HG02642 (cell line): ENCODE data around the gene GABRD.

Source experiments
- ATAC-seq: cut with Tn5 transposase; IDR thresholded peaks from one replicate; pipeline ENCODE4 v1.9.1; 2021; ENCODE audit warnings: mild to moderate bottlenecking; ENCODE audit not compliant: unreplicated experiment, poor library complexity

The GABRD gene

DNA sequence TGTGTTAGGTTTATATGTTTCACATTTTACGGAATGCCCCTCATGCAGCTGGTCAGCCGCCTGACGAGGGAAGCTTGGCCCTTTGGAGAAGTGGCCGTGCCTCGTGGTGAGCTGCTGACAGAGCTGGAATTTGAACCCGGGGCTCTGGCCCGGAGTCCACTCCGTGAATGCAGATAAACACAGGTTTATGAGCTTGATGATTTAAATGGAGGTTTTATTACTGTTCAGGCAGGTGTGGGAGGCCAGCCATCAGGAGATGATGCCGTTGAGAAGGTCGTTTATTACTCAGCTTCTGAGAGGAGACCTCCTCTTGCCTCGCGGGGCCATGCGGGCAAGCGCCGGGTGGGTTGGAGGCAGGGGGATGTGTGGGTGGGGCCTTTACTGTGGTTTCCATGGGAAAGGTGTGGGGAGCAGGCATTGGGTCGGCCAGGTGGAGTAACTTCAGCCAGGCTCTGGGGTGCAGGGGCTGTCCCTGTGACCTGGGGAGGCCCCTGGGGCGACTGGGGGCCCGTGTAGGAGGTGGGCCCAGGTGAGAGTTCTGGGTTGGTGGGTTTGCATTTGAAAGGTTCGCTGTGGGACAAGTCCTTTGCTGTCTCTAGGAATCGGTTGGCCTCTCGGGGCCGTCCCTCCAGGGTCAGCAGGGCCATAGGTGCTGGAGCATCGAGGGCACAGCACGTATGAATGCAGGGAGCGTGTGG lies 53.1 kb downstream of the GABRD start:
- ATAC-seq, result no peak

DNA sequence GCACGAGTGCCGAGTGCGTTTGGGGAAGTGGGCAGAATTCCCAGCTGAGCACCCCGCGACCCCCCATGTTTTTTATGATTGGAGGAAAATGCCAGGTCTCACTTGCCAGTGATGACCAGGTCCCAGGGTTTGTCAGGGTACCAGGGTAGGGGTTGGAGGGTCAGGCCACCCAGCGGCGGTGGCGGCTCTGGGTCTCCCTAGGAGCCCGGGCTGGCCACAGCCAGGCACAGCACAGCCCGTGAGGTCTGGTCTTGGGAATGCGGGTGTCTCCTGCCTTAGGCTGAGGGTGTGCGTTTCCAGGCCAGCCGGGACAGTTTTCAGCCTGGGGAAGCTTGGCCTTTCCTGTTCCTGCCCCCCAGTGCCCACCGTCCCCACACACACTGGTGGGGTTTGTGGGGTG lies 53.7 kb downstream of the GABRD start:
- no peak for ATAC-seq

DNA sequence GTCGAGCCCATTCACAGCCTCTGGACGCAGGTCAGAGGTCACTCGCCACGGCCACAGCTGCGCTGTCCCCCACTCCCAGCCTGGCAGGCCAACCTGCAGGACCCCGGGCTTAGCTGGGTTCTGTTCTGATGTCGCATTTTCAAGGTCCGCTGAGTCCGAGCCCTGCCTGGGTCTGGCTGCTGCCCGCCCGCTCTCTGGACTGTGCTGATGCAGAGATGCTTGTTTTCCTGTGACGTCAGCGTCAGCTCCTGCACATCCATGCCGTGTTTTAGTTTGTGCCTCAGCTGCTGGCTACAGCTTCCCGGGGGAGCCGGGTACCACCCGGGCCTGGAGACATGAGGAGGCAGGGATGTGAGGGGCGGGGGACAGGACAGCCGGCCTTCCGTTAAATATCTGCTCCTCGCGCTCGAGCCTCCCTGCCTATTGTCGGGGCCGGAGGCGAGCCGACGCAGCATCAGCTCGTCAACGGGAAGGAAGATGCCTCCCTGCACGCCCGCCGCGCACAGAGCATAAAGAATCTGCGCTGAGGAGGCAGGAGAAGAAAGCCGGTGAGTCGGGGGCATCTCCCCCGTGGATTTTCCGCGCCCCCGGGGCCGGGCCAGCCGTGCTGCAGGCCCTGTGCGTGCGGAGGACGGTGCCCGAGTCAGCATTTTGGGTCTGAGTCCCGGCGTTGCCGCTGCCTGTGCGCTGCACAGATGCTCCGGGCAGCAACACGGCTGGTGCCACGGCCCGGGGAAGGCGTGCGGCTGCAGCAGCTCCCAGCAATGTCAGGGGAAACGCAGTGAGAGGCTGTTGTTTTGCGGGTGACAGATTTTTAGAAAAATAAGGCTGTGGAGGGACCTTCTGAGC lies 54.5 kb downstream of the GABRD start:
- ATAC-seq, result no peak

DNA sequence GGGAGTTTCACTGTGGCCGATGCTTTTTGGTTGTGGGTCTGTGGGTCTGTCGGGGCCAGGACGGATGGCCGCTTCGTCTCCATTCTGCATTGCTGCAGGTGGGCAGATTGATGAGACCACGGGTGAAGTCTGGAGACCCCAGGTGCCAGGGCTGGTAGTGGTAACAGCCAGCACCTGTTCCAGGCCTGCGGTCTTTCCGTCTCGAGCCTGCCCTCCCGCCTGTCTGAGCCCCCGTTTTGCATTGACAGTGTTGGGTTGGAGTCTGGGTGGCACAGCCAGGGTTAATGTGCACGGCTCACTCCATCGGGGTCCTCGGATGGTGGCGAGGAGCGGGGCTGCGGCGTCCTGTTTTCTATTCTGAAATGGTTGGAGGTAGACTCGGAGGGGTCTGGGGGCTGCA lies 55.3 kb downstream of the GABRD start:
- ATAC-seq, result no peak

DNA sequence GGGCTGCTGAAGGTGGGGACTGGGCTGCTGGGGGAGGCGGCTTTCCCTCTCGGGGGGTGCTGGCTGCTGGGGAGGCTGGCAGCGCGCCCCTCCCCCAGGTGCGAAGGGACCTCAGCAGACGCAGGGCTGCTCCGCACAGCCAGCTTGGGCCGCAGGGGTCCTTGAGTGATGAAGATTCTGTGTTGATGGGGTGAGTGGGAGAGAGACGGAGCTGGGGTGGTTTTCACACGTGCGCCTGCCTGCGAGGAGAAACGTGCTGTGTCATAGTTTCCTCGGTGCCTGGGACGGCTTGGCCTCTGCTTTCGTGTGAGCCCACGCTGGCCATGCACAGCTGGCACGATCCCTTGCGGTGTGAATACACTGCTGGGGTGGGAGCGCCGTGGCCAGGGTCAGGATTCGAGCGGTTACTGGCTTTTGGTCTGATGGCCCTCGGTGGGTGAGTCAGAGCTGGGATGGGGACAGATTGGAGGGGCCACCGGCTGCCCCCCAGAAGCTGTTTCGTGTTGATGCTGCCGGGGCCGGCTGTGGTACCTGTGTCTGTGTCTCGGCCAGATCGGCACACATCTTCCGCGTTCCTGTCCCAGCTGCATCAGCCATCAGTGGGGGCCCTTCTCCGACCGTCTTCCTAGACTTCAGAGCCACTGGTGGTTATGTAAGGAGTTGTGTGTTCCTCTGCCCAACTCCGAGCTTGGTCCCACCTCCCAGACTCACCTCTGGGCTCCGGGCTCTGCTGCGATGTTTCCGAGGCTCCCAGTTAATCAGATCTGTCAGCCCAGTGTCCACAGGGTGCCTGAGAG lies 56.0 kb downstream of the GABRD start:
- ATAC-seq, result no peak

DNA sequence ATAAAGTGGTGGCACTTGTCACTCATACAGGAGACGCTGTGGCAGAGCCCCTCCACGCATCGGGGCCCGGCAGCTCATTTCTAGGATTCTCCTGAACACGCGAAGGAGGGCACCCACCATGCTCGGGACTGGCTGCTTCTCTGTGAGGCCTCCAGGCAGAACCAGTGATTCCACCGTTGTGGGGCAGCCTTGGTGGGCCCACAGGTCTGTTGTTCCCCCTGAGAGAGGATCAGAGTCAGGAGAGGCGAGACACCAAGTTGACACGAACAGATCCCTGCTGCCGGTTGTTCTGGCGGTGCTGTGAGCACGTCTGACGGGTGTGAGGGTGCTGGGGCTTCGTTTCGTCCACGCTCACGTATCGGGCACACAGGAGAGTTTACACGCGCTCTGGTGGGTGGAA lies 57.7 kb downstream of the GABRD start:
- no peak for ATAC-seq

DNA sequence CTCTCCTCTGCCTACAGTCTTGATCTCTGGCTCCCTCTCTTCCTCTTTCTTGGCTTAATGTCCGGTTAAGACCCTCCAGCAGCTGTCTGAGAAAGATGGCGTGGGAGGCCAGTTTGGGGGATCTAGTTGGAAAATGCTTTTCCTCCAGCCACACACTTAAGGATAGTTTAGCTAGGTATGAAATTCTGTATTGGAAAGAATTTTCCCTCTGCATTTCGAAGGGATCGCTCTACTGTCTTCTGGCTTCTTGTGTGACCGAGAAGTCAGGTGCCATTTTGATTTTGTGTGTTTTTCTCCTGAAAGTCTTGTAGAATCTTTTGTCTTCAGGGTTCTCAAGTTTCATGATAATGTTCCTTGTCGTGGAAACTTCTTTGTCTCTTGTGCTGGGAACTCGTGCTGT lies 59.0 kb downstream of the GABRD start:
- ATAC-seq, result no peak

DNA sequence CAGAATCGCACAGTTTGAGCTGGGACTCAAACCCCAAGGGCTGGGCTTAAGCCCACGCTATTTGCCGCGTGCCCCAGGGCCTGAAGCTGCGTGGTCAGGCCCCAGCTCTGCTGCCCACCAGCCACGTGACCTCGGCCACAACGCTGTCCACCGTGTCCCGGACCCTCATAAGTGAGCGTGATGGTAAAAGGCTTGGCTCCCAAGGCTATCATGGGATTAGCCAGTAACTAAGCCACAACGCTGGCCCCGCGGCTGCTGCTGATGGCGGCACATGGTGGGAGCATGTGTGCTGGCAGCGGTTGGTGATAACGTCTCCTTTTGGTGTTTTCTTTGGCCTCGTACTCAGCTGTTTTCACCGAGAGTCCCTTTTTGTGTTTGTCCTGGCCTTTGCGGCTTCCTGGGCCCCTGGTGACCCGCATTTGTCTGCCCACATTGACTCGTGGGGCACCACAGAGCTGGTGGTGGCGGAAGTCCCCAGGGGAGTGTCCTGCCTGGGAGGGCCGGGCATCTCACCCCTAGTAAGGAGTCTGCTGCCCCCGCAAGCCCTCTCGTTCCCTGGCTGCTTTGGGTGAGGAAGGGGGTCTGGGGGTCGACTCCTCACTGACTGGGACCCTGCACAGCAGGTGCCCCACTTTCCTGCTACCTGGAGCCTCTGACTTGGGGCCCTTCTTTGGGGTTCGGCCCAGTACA lies 60.4 kb downstream of the GABRD start:
- no peak for ATAC-seq

DNA sequence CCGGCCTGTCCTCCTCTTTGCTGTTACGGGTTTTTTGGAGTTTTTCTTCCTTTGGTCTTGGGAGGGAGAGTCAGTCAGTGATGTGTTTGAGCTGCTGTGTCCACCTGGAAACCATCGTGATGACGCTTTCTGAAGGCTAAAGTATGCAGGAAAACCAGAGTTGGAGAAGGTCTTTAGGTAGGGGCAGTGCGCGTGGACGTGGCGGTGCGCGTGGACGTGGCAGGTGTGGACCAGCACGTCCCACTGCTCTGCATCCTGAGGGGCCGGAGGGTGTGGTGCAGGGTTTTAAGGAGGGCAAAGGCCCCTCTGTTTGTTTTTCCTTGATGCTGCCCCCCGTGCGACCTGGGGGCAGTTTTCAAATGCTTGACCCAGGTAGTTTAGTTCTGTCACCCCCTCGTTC lies 61.0 kb downstream of the GABRD start:
- ATAC-seq, result no peak
